Liver (tissue), 9 donors: ENCODE data around the gene PLCE1. TPM values are rescaled to one million over a fixed set of nuclear protein-coding genes. Genes with fewer than 3 reads are reported as not detected.

Experiments used
- DNase-seq: peaks from one replicate; pipeline ENCODE4 v3.0.0-alpha.2; 2017; ENCODE audit warnings: low spot score
- H3K27ac ChIP-seq, 2 donors: one replicate each; pipeline ENCODE4 v1.7.0; 2013; ENCODE audit warnings: inconsistent platforms in 2 of 2, low read length in 2 of 2, control low read depth in 1 of 2, low read depth in 1 of 2, mild to moderate bottlenecking in 1 of 2
- H3K27me3 ChIP-seq, 4 donors: one replicate each; pipeline versions ENCODE4 v1.6.1 to v1.7.0; 2013; ENCODE audit warnings: low read length in 3 of 4, inconsistent platforms in 1 of 4, mild to moderate bottlenecking in 1 of 4, moderate library complexity in 1 of 4; ENCODE audit not compliant: control insufficient read depth in 4 of 4, insufficient read depth in 4 of 4
- H3K36me3 ChIP-seq, 4 donors: one replicate each; pipeline versions ENCODE4 v1.6.1 to v1.7.0; 2013; ENCODE audit warnings: low read length in 3 of 4, mild to moderate bottlenecking in 3 of 4, low read depth in 1 of 4, moderate library complexity in 1 of 4; ENCODE audit not compliant: control insufficient read depth in 4 of 4, insufficient read depth in 3 of 4
- H3K4me1 ChIP-seq, 4 donors: one replicate each; pipeline versions ENCODE4 v1.6.1 to v1.7.0; 2013; ENCODE audit warnings: low read length in 3 of 4, mild to moderate bottlenecking in 3 of 4, moderate library complexity in 1 of 4; ENCODE audit not compliant: control insufficient read depth in 4 of 4, insufficient read depth in 4 of 4
- H3K4me3 ChIP-seq, 3 donors: one replicate each; pipeline versions ENCODE4 v1.6.1 to v1.7.0; 2013; ENCODE audit warnings: low read length in 3 of 3, control low read depth in 1 of 3, low read depth in 1 of 3, mild to moderate bottlenecking in 1 of 3
- H3K9ac ChIP-seq, 2 donors: one replicate each; pipeline ENCODE4 v1.7.0; 2013; ENCODE audit warnings: low read length in 2 of 2, mild to moderate bottlenecking in 2 of 2, moderate library complexity in 2 of 2, control low read depth in 1 of 2, low read depth in 1 of 2
- H3K9me3 ChIP-seq, 4 donors: one replicate each; pipeline versions ENCODE4 v1.6.1 to v1.7.0; 2013; ENCODE audit warnings: low read length in 3 of 4; ENCODE audit not compliant: control insufficient read depth in 4 of 4
- EGR1 ChIP-seq, 2 donors: IDR thresholded peaks; 2 replicates each; pipeline ENCODE4 v1.6.1; 2016 to 2018; ENCODE audit warnings: antibody characterized with exemption in 2 of 2, low read depth in 2 of 2
- FOXA1 ChIP-seq: IDR thresholded peaks from 2 replicates; pipeline ENCODE4 v1.6.1; 2016; ENCODE audit warnings: antibody characterized with exemption
- FOXA2 ChIP-seq: IDR thresholded peaks from 2 replicates; pipeline ENCODE4 v1.6.1; 2016; ENCODE audit warnings: antibody characterized with exemption
- GABPA ChIP-seq, 2 donors: IDR thresholded peaks in 1 of 2; conservative IDR thresholded peaks in 1 of 2; 2 replicates each; pipeline ENCODE4 v1.6.1; 2016; ENCODE audit warnings: antibody characterized with exemption in 2 of 2, mild to moderate bottlenecking in 1 of 2, moderate library complexity in 1 of 2
- HNF4A ChIP-seq, 2 donors: conservative IDR thresholded peaks; 2 replicates each; pipeline ENCODE4 v1.6.1; 2016; ENCODE audit warnings: antibody characterized with exemption in 2 of 2, mild to moderate bottlenecking in 2 of 2
- HNF4G ChIP-seq: IDR thresholded peaks from 2 replicates; pipeline ENCODE4 v1.6.1; 2016; ENCODE audit warnings: antibody characterized with exemption
- JUND ChIP-seq, 2 donors: IDR thresholded peaks; 2 replicates each; pipeline ENCODE4 v1.6.1; 2016; ENCODE audit warnings: antibody characterized with exemption in 2 of 2
- NR2F2 ChIP-seq: IDR thresholded peaks from 2 replicates; pipeline ENCODE4 v1.6.1; 2016; ENCODE audit warnings: antibody characterized with exemption
- RAD21 ChIP-seq, 2 donors: IDR thresholded peaks; 2 replicates each; pipeline ENCODE4 v1.6.1; 2016; ENCODE audit warnings: antibody characterized with exemption in 2 of 2, mild to moderate bottlenecking in 2 of 2
- SP1 ChIP-seq: IDR thresholded peaks from 2 replicates; pipeline ENCODE4 v1.6.1; 2018; ENCODE audit warnings: antibody characterized with exemption, mild to moderate bottlenecking
- TAF1 ChIP-seq: conservative IDR thresholded peaks from 2 replicates; pipeline ENCODE4 v1.6.1; 2016; ENCODE audit warnings: antibody characterized with exemption, mild to moderate bottlenecking
- YY1 ChIP-seq: IDR thresholded peaks from 2 replicates; pipeline ENCODE4 v1.6.1; 2016; ENCODE audit warnings: antibody characterized with exemption, mild to moderate bottlenecking
- WGBS: extraction: QIAGEN DNeasy Blood & Tissue Kit; methylation state at CpG from one replicate; pipeline ENCODE4 v1.1.7; 2013; 5-methylcytosine and 5-hydroxymethylcytosine counted together
- polyA plus RNA-seq, 2 donors: library from polyadenylated mRNA; stranded (reverse) in 1 of 2; unstranded in 1 of 2; fragments of 200-250 nt in 1 of 2; fragments of >200 nt in 1 of 2; fragmentation: Nextera tagmentation in 1 of 2; extraction: Ambion mirVana in 1 of 2; gene quantifications; one replicate each; pipeline versions ENCODE4 v1.2.1 to v1.2.3, GENCODE V29; 2013 to 2015
- total RNA-seq, 2 donors: library from RNA; depleted of rRNA; stranded (reverse); fragments of >200 nt; gene quantifications; one replicate each; pipeline ENCODE4 v1.2.3, GENCODE V29; 2014
- TF ChIP-seq, protein P1 (sequence below): IDR thresholded peaks from 2 replicates; pipeline ENCODE4 v1.6.1; 2016; ENCODE audit warnings: antibody characterized with exemption, mild to moderate bottlenecking
- TF ChIP-seq, protein P2 (sequence below): IDR thresholded peaks from 2 replicates; pipeline ENCODE4 v1.6.1; 2016; ENCODE audit warnings: antibody characterized with exemption
- TF ChIP-seq, protein P3 (sequence below): fragments of 150-350 bp; IDR thresholded peaks from 2 replicates; pipeline ENCODE4 v1.5.1; 2017; ENCODE audit warnings: improper control_type of control experiment, low read depth, low read length; ENCODE audit not compliant: missing input control
- TF ChIP-seq, protein P4 (sequence below): IDR thresholded peaks from 2 replicates; pipeline ENCODE4 v1.6.1; 2016; ENCODE audit warnings: antibody characterized with exemption
- donor health status: healthy.
- donor health status: healthy.
- donor health status: healthy.
- donor health status: healthy.
- donor health status: healthy.

Gene PLCE1
- total and polyA plus RNA-seq, 4 donors = 0.23 to 0.75 (median 0.39) TPM

DNA sequence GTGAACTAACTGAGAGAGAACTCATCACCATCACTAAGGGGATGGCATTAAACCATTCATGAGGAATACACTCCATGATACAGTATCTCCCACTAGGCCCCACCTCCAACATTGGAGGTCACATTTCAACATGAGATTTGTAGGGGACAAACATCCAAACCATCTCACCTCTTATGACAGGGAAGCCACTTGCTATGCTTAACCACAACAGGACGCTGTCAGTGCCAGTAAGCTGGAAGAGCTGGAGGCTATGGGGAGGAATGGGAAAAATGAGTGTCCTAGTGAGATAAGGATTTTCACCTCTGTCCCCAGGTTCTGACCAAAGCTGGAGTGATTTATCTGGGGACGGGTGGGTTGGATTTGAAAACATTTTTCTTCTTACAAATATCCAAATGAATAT lies 17.6 kb downstream of the PLCE1 start (continued):
- TF ChIP-seq, protein P1, sequence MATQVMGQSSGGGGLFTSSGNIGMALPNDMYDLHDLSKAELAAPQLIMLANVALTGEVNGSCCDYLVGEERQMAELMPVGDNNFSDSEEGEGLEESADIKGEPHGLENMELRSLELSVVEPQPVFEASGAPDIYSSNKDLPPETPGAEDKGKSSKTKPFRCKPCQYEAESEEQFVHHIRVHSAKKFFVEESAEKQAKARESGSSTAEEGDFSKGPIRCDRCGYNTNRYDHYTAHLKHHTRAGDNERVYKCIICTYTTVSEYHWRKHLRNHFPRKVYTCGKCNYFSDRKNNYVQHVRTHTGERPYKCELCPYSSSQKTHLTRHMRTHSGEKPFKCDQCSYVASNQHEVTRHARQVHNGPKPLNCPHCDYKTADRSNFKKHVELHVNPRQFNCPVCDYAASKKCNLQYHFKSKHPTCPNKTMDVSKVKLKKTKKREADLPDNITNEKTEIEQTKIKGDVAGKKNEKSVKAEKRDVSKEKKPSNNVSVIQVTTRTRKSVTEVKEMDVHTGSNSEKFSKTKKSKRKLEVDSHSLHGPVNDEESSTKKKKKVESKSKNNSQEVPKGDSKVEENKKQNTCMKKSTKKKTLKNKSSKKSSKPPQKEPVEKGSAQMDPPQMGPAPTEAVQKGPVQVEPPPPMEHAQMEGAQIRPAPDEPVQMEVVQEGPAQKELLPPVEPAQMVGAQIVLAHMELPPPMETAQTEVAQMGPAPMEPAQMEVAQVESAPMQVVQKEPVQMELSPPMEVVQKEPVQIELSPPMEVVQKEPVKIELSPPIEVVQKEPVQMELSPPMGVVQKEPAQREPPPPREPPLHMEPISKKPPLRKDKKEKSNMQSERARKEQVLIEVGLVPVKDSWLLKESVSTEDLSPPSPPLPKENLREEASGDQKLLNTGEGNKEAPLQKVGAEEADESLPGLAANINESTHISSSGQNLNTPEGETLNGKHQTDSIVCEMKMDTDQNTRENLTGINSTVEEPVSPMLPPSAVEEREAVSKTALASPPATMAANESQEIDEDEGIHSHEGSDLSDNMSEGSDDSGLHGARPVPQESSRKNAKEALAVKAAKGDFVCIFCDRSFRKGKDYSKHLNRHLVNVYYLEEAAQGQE = no peak
- TF ChIP-seq NR2F2 = no peak
- TF ChIP-seq, protein P2, sequence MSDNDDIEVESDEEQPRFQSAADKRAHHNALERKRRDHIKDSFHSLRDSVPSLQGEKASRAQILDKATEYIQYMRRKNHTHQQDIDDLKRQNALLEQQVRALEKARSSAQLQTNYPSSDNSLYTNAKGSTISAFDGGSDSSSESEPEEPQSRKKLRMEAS = no peak
- TF ChIP-seq TAF1 = no peak

DNA sequence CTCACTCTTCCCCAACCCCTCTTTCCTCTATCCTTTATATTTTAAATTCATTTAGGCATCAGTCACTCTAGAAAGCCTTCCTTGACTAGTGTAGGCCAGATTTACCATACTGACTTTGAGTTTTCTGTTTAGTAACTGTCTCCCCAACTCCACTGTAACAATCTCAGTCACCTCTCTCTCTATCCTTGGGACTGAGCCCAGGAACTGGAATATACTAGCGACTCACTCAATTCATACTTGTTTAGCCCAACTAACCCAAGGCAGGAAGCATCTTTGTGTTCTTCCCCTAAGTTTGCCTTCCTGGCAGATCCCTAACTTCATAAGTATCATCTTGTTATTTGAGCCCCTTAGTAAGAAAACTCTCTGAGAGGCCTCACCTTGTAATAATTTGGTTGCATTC lies 19.1 kb downstream of the PLCE1 start:
- Histone ChIP-seq H3K27me3 (no peaks in the 10 kb centered on the region), H3K36me3 (no peaks in the 10 kb centered on the region), H3K27ac (no peak overlapping the region), H3K4me1 (no peaks in the 10 kb centered on the region), H3K9me3 (no peaks in the 10 kb centered on the region), H3K4me3 (no peak overlapping the region), H3K9ac (no peak overlapping the region)
- TF ChIP-seq TAF1 = no peak
- no peak for TF ChIP-seq NR2F2
- TF ChIP-seq RAD21 (IDR thresholded peaks at IDR 0.05) = no peak
- no peak for TF ChIP-seq HNF4A (conservative IDR thresholded peaks at IDR 0.05)
- TF ChIP-seq, protein P3, sequence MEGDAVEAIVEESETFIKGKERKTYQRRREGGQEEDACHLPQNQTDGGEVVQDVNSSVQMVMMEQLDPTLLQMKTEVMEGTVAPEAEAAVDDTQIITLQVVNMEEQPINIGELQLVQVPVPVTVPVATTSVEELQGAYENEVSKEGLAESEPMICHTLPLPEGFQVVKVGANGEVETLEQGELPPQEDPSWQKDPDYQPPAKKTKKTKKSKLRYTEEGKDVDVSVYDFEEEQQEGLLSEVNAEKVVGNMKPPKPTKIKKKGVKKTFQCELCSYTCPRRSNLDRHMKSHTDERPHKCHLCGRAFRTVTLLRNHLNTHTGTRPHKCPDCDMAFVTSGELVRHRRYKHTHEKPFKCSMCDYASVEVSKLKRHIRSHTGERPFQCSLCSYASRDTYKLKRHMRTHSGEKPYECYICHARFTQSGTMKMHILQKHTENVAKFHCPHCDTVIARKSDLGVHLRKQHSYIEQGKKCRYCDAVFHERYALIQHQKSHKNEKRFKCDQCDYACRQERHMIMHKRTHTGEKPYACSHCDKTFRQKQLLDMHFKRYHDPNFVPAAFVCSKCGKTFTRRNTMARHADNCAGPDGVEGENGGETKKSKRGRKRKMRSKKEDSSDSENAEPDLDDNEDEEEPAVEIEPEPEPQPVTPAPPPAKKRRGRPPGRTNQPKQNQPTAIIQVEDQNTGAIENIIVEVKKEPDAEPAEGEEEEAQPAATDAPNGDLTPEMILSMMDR = no peak
- no peak for TF ChIP-seq HNF4G
- TF ChIP-seq SP1 = no peak
- WGBS = 95% methylated on average over 1 of the region's 1 CpG
- no peak for DNase-seq

DNA sequence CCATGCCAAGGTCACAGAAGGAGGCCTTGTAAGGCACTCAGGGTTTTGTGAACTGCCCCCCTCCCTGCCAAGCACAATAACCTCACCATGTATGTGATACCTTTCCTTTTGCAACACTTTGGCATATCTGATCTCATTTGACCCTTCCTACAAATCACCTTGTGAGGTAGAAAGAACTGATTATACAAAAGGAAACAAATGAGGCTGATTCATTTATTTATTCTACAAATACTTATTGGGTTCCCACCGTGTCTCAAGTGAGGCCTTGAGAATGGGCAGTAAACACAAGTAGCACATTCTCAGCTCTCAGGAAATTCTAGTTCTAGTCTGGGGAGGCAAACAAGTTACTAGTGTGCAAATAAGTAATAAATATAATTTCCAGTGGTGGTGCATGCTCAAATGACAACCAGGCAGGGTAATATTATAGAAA lies 19.6 kb downstream of the PLCE1 start:
- no peak overlapping the region for H3K27ac ChIP-seq
- TF ChIP-seq YY1 (no peak), GABPA (IDR thresholded peaks at IDR 0.05 in 1 of 2, conservative IDR thresholded peaks at IDR 0.05 in 1 of 2) (no peak), SP1 (no peak), JUND (IDR thresholded peaks at IDR 0.05) (no peak), RAD21 (IDR thresholded peaks at IDR 0.05) (no peak), NR2F2 (no peak), EGR1 (IDR thresholded peaks at IDR 0.05; ENCODE audit: low read depth in 2 of 2) (no peak), HNF4A (conservative IDR thresholded peaks at IDR 0.05) (no peak), HNF4G (no peak), FOXA1 (no peak), FOXA2 (no peak), TAF1 (no peak)
- TF ChIP-seq, protein P1 = no peak
- TF ChIP-seq, protein P4, sequence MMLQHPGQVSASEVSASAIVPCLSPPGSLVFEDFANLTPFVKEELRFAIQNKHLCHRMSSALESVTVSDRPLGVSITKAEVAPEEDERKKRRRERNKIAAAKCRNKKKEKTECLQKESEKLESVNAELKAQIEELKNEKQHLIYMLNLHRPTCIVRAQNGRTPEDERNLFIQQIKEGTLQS = no peak
- TF ChIP-seq, protein P2 = no peak
- TF ChIP-seq, protein P3 = no peak
- no peak overlapping the region for H3K9ac ChIP-seq
- WGBS = 81% methylated on average over 1 of the region's 1 CpG
- no peaks in the 10 kb centered on the region for H3K27me3 ChIP-seq
- no peaks in the 10 kb centered on the region for H3K36me3 ChIP-seq
- no peak overlapping the region for H3K4me3 ChIP-seq
- H3K4me1 ChIP-seq = no peaks in the 10 kb centered on the region
- no peak for DNase-seq
- H3K9me3 ChIP-seq = no peaks in the 10 kb centered on the region
